ENCODE results near the gene PDGFB.

GRCh38 chr22:39244496-39245129, at the start of gene PDGFB:
- TF ChIP-seq, protein P1, sequence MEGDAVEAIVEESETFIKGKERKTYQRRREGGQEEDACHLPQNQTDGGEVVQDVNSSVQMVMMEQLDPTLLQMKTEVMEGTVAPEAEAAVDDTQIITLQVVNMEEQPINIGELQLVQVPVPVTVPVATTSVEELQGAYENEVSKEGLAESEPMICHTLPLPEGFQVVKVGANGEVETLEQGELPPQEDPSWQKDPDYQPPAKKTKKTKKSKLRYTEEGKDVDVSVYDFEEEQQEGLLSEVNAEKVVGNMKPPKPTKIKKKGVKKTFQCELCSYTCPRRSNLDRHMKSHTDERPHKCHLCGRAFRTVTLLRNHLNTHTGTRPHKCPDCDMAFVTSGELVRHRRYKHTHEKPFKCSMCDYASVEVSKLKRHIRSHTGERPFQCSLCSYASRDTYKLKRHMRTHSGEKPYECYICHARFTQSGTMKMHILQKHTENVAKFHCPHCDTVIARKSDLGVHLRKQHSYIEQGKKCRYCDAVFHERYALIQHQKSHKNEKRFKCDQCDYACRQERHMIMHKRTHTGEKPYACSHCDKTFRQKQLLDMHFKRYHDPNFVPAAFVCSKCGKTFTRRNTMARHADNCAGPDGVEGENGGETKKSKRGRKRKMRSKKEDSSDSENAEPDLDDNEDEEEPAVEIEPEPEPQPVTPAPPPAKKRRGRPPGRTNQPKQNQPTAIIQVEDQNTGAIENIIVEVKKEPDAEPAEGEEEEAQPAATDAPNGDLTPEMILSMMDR (IDR thresholded peaks at IDR 0.05) = no peak
- no peak for TF ChIP-seq REST (IDR thresholded peaks at IDR 0.05; ENCODE audit: insufficient read depth in 1 of 2, low read depth in 2 of 2, low read length in 1 of 2)
